Measurements from ENCODE around the gene CHAD.
"Not testable (repeated sequence)": the region's sequence is repeated elsewhere in the genome, so short reads cannot be mapped to it uniquely, and the experiment has no call there.

The CHAD gene

GRCh38 chr17:50452630-50453300, 15.9 kb downstream of the CHAD start:
- no peak for DNase-seq

- no peak for DNase-seq
These were observed 16.6 kb downstream of the CHAD start for GRCh38 chr17:50451943-50452629.

GRCh38 chr17:50448643-50449042, 20.0 kb downstream of the CHAD start:
- DNase-seq, result no peak

DNA sequence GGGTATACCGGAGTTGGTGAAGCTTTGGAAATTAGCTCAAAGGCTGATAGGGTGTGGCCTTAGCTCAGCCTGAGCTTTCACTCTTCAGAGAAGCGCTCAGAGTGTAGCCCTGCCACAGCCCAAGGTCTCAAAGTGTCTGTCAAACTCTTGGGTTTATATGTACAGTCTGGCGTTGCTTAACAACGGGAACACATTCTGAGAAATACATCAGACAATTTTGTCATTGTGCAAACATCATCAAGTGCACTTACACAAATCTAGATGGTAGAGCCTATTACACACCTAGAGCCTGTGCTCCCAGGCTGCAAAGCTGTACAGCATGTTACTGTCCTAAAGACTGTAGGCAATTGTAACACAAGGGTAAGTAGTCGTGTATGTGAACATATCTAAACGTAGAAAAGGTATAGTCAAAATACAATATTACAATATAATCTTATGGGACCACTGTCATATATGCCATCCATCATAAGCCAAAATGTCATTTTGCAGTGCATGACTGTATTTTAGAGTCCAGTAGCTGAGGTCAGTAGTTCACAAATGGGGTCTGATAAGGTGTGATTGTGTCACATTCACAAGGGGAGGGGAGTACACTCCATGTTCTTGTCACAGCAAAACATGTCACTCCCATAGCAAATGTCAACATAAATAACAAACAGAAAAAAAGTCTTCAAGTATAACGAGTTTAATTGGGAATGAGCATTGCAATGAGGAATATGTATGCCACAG, 20.6 kb downstream of the CHAD start:
- DNase-seq, result no peak

- no peak for DNase-seq
These were observed 22.9 kb downstream of the CHAD start for GRCh38 chr17:50445730-50446325.

DNA sequence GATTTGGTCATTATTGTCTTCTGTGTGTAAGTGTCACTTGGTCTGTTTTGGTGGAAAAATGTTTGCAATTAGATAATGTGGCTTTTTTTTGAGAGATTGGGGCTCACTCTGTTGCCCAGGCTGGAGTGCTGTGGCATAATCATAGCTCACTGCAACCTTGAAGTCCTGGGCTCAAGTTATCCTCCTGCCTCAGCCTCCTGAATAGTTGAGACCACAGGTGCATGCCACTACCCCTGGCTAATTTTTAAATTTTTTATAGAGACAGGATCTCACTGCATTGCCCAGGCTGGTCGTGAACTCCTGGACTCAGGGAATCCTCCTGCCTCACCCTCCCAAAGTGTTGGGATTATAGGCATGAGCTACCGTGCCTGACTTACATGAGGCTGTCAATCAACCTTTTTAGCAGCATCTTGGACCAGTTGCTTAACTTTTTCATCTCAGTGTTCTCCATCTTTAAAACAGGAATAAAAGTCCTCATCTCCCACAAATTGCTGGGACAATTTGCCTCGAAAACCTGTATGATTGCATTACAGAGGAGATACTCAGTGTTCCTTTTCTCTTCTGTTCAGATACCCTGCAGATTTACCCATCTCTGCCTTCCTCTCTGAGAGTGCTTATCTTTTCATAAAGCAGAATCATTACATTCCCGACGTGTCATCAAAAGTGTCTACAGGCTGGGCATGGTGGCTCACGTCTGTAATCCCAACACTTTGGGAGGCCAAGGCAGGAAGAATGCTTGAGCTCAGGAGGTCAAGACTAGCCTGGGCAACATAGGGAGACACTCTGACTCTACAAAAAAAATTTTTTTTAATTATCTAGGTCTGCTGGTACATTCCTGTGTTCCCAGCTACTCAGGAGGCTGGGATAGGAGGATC, 23.6 kb downstream of the CHAD start:
- DNase-seq, result no peak

- DNase-seq, result no peak
These were observed 25.1 kb downstream of the CHAD start for GRCh38 chr17:50443505-50443974.

GRCh38 chr17:50440838-50441829, 27.5 kb downstream of the CHAD start:
- DNase-seq, result no peak

DNA sequence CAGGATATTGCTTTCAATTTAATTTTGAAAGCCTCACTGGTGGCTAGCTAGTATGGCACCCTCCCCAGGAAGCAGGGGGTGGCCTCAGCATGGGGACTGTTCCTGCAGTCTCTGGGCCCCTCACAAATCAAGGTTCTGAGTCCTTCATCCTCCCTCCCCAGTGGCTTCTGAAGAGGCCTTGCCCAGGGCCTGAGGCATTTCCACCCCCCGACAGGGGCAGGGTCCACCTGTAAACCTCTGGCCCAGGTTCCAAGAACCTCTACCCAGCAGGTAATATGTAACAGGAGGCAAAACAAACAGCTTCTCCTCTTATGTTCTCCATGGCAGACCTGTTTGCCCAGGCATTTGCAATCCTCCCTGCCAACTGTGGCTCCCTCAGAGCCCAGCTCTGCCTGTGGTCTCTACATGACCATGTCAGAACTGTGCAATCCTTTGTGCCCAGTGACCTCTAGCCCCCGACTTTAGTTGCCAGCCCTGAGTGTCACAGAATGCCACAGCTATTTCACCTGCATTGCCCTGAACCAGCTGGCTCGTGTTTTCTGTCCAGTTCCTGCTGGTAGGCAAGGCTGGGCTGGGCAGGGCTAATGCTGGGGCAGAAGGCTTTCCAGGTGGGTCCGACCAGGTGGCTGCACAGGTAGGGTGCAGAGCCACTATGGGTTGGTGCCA, 28.4 kb downstream of the CHAD start:
- no peak for DNase-seq

GRCh38 chr17:50439008-50439407, 29.7 kb downstream of the CHAD start:
- no peak for DNase-seq

DNA sequence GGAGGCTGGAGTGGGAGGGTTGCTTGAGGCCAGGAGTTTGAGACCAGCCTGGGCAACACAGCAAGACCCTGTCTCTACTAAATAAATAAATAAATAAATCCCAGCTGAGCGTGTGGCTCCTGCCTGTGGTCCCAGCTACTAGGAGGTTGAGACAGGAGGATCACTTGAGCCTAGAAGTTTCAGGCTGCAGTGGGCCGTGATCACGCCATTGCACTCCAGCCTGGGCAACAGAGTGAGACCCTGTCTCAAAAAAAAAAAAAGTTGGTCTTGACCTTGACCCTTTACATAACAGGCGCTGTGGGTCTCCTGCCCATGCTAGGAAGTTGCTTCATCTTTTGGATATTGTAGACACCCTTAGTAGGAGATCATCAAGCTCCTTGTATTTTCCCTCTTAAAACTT, 31.3 kb downstream of the CHAD start:
- no peak for DNase-seq

DNA sequence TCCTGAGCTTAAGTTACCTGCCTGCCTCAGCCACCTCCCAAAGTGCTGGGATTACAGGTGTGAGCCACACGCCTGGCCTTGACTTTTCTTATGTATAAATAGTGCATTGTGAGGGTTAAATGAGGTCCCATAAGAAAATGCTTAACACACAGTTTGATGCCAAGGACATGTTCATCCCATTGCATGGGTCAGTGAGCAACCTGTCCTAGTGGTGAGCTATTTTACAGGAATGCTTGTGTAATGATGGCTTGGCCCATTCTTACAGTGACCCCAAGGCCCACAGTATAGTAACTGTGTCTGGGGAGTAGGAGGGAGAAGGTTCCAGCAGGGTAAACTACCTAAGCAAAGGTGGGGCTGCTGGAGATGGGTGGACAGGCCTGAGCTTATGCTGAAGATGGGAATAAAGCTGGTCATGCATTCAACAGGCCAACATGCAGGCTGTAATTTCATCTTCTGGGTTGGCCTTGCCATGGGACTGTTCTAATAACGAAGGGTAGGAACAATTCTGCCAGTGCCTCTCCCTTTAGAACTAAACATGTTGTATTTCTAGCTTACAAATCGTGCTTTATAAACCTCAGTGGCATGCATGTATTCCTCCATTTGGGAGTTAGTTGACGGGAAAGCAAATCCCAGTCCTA, 36.4 kb downstream of the CHAD start:
- DNase-seq, result no peak

DNA sequence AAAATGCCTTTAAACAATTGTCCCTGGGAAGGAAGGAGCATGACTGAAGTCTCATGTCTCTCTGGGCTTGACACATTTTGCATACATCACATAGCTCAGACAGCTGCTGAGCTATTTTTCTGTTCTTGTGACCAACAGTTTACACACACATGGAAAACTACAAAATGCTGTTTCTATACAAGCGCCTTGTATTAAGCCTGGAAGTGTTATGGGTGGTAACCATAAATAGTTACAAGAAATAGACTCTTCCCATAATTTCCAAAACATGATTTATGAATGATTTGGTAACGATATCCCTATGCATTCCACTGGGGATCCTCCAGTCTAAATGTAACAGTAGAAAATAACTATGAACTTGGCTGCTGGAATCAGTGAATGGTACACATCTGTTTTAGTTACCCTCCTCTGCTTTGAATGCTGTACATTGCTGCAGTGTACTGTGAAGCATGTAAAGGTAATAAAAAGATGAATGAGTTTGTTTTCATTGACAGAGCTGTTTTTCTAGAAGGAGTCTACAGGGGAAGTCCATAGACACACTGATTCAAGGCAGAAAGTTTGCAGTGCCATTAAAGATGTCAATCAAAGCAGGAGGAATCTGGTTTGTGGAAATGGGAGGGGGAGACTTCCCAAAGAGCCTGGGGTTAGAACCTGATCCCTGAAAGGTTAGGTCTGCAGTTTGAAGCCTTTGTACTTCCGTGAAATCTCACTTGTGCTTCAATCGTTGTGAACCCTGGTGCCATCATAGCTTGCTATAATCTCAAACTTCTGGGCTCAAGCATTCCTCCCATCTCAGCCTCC, 37.7 kb downstream of the CHAD start:
- DNase-seq, result no peak

GRCh38 chr17:50429793-50430192, 38.9 kb downstream of the CHAD start:
- no peak for DNase-seq

- DNase-seq, result no peak
These were observed 39.8 kb downstream of the CHAD start for GRCh38 chr17:50428831-50429424.

DNA sequence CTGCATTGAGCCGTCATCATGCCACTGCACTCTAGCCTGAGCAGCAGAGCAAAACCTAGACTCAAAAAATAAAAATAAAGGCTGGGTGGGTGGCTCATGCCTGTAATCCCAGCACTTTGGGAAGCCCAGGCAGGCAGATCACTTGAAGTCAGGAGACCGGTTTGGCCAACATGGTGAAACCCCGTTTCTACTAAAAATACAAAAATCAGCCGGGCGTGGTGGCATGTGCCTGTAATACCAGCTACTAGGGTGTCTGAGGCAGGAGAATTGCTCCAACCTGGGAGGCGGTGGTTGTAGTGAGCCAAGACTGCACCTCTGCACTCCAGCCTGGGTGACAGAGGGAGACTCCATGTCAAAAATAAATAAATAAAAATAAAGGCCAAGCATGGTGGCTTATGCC, 40.6 kb downstream of the CHAD start:
- DNase-seq, result not testable (repeated sequence)

DNA sequence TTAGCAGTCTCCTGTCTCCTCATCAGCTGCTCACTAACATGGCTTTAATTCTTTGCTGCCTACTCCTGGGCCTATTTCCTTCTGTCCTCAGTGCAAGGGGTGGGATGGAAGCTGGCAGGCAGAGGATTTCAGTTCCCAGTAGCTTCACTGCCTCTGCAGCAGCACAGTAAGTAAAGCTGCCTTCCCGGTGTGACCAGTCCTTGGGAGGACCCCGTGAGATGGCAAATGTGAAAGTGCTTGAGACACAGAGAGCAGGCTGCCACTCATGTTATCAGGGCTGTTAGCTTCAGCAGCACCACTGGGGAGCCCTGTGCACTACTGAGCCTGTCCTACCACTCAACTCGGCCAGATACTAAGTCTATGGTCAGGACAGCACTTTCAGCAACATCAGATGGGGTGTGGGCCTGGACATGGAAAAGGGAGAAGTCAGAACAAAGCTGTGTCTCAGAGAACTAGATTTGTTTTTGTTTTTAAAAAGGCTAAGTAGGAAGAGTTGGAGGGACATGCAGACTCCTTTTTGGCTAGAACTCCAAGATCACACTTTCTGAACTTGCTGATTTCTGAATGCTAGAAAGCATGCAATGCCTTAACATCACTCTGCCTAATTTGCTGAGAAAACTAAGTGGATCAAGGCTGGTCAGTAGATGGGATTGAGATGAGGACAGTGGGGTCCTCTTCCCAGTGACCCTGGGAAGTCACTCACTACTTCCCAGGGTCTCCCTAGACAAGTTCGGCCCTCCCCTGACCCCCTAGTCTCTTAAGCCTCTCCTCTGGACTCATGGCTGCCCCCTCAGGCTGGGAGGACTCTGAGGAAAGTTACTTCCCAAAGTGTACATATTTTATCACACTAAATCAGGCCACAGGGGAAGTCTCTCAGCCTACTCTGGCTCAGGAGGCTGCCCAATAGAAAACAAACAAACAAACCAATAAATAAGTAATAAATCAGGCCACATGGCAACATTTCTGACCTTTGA, 41.6 kb downstream of the CHAD start:
- DNase-seq, result peak; percentile 60

DNA sequence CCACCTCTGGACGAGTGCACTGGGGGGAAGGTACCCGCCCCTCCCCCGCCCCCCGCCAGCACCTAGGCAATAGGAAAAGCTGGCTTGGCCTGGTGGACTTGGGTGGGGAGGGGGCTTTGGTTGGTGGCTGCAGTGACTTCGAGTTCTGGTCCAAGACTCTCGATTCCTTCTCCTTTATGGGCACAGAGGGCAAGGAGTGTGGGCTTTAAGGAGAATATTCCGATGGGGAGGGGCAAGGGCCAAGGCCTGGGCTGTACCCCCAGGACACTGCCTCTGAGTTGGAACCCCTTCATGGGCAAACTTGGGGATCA, 42.3 kb downstream of the CHAD start:
- no peak for DNase-seq

All from activated CD8-positive, alpha-beta memory T cell treated with anti-CD3 and anti-CD28 coated beads, Interleukin-2, amount 50 U/mL, for 48 hours (primary cell).